GM23338 (cell line): Measurements from ENCODE around the gene ZNF709. TPM values are rescaled to one million over a fixed set of nuclear protein-coding genes. Genes with fewer than 3 reads are reported as not detected.

Experiments
- ATAC-seq: fragments of 200-7000 bp; cut with Tn5 transposase; 3 replicates; pipeline ENCODE4 v1.9.1; 2020
- DNase-seq: peaks from one replicate; pipeline ENCODE4 v3.0.0-alpha.2; 2015; ENCODE audit warnings: low spot score
- H2AFZ ChIP-seq: fragments of 200-600 bp; sonication (generic); 2 replicates; pipeline ENCODE4 v1.8.0; 2016; ENCODE audit warnings: antibody characterized with exemption, mild to moderate bottlenecking, moderate library complexity
- H3F3A ChIP-seq: fragments of 200-600 bp; sonication (generic); replicated peaks from 2 replicates; pipeline ENCODE4 v1.8.0; 2017; ENCODE audit warnings: antibody characterized with exemption, mixed run types, low read depth
- H3K27ac ChIP-seq: fragments of 200-600 bp; sonication (generic); 2 replicates; pipeline ENCODE4 v1.6.1; 2016; ENCODE audit warnings: low read depth
- H3K27me3 ChIP-seq: fragments of 200-600 bp; sonication (generic); 2 replicates; pipeline ENCODE4 v1.8.0; 2016; ENCODE audit warnings: mild to moderate bottlenecking, mixed run types, moderate library complexity; ENCODE audit not compliant: insufficient read depth
- H3K36me3 ChIP-seq: fragments of 200-600 bp; sonication (generic); 2 replicates; pipeline ENCODE4 v1.8.0; 2016; ENCODE audit warnings: mild to moderate bottlenecking; ENCODE audit not compliant: insufficient read depth
- H3K4me1 ChIP-seq: fragments of 200-600 bp; sonication (generic); 2 replicates; pipeline ENCODE4 v1.8.0; 2016; ENCODE audit warnings: mild to moderate bottlenecking, moderate library complexity; ENCODE audit not compliant: insufficient read depth
- H3K4me2 ChIP-seq: fragments of 200-600 bp; sonication (generic); 2 replicates; pipeline ENCODE4 v1.7.1; 2017; ENCODE audit warnings: mixed run types
- H3K4me3 ChIP-seq: fragments of 200-600 bp; sonication (generic); 2 replicates; pipeline ENCODE4 v1.6.1; 2016; ENCODE audit warnings: mixed run types
- H3K79me2 ChIP-seq: fragments of 200-600 bp; sonication (generic); replicated peaks from 2 replicates; pipeline ENCODE4 v1.8.0; 2017; ENCODE audit warnings: mild to moderate bottlenecking; ENCODE audit not compliant: insufficient read depth
- H3K9me2 ChIP-seq: fragments of 200-600 bp; sonication (generic); 2 replicates; pipeline ENCODE4 v1.8.0; 2017; ENCODE audit not compliant: insufficient read depth
- H4K20me1 ChIP-seq: fragments of 200-600 bp; sonication (generic); replicated peaks from 2 replicates; pipeline ENCODE4 v1.8.0; 2017; ENCODE audit warnings: mild to moderate bottlenecking; ENCODE audit not compliant: insufficient read depth
- H3K27ac Mint-ChIP-seq: 2 replicates; pipeline ENCODE4 v1.8.0; 2020; ENCODE audit warnings: inconsistent platforms, mild to moderate bottlenecking, moderate library complexity, mixed read lengths
- H3K27me3 Mint-ChIP-seq: 3 replicates; pipeline ENCODE4 v1.8.0; 2022; ENCODE audit warnings: low read depth, mild to moderate bottlenecking, moderate library complexity, mixed read lengths, inconsistent platforms; ENCODE audit not compliant: insufficient read depth, poor library complexity
- H3K36me3 Mint-ChIP-seq: 3 replicates; pipeline ENCODE4 v1.8.0; 2021; ENCODE audit warnings: low read depth, mild to moderate bottlenecking, inconsistent platforms, moderate library complexity, mixed read lengths
- H3K4me1 Mint-ChIP-seq: 3 replicates; pipeline ENCODE4 v1.8.0; 2020; ENCODE audit warnings: mild to moderate bottlenecking, inconsistent platforms, mixed read lengths
- H3K4me3 Mint-ChIP-seq: 3 replicates; pipeline ENCODE4 v1.8.0; 2021; ENCODE audit warnings: moderate library complexity, mild to moderate bottlenecking, inconsistent platforms, mixed read lengths
- H3K9me3 Mint-ChIP-seq: 3 replicates; pipeline ENCODE4 v1.8.0; 2020; ENCODE audit warnings: moderate library complexity, mild to moderate bottlenecking, inconsistent platforms, mixed read lengths
- CREB1 ChIP-seq: fragments of 250-450 bp; sonication (Bioruptor Pico); IDR thresholded peaks from 2 replicates; pipeline ENCODE4 v1.5.0; 2020; ENCODE audit warnings: low read depth, mild to moderate bottlenecking, moderate library complexity
- EZH2 ChIP-seq: fragments of 200-600 bp; sonication (generic); IDR thresholded peaks from one replicate; pipeline ENCODE4 v1.8.0; 2017; ENCODE audit warnings: antibody characterized with exemption, mild to moderate bottlenecking, low read depth; ENCODE audit not compliant: unreplicated experiment
- EZH2phosphoT487 ChIP-seq: fragments of 200-600 bp; sonication (generic); IDR thresholded peaks from one replicate; pipeline ENCODE4 v1.8.1; 2018; ENCODE audit warnings: antibody characterized with exemption; ENCODE audit not compliant: unreplicated experiment
- JUNB ChIP-seq: IDR thresholded peaks from one replicate; pipeline ENCODE4 v1.6.1; 2016; ENCODE audit warnings: antibody characterized with exemption; ENCODE audit not compliant: unreplicated experiment
- POLR2AphosphoS5 ChIP-seq: IDR thresholded peaks from 2 replicates; pipeline ENCODE4 v1.6.1; 2016; ENCODE audit warnings: antibody characterized with exemption, low read depth
- STAT1 ChIP-seq: IDR thresholded peaks from one replicate; pipeline ENCODE4 v1.6.1; 2016; ENCODE audit warnings: antibody characterized with exemption; ENCODE audit not compliant: unreplicated experiment
- ZNF114 ChIP-seq: fragments of 250-450 bp; sonication (Bioruptor Pico); IDR thresholded peaks from 2 replicates; pipeline ENCODE4 v1.5.0; 2020; ENCODE audit warnings: mild to moderate bottlenecking, moderate library complexity
- ZNF331 ChIP-seq: fragments of 250-450 bp; sonication (Bioruptor Pico); IDR thresholded peaks from 2 replicates; pipeline ENCODE4 v1.5.0; 2020; ENCODE audit warnings: low read depth, mild to moderate bottlenecking, moderate library complexity
- polyA plus RNA-seq: library from polyadenylated mRNA; unstranded; fragments of >200 nt; fragmentation: Nextera tagmentation; extraction: Ambion mirVana; gene quantifications from 2 replicates; pipeline ENCODE4 v1.2.1, GENCODE V29; 2016
- total RNA-seq: library from RNA; depleted of rRNA; stranded (reverse); fragments of >200 nt; shearing (Covaris generic); gene quantifications from 2 replicates; pipeline ENCODE4 v1.2.3, GENCODE V29; 2014
- TF ChIP-seq, protein P1 (sequence below): IDR thresholded peaks from one replicate; pipeline ENCODE4 v1.6.1; 2018; ENCODE audit warnings: antibody characterized with exemption; ENCODE audit not compliant: unreplicated experiment
- TF ChIP-seq, protein P2 (sequence below): fragments of 250-450 bp; sonication (Bioruptor Pico); IDR thresholded peaks from 2 replicates; pipeline ENCODE4 v1.5.0; 2020; ENCODE audit warnings: mild to moderate bottlenecking, moderate library complexity

ZNF709 gene
- total and polyA plus RNA-seq, 2 experiments from 2014 or later = 0.94 to 1.8 TPM

DNA sequence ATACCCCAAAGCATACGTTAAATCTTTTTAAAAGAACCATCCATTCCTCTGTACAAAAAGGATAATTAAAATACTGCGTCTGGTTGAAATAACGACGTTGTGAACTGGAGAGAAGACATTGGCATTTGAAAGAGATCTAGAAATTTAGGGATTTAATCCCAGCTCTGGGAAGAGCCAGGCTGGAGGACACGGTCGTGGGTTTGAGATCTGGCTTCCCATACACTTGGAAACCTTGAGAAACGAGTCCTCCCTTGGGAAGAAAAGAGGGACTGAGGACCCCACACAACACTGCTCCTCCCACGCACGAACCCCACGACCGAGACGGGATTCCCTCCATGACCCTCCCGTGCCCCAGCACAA is 625 bp downstream of the ZNF709 start:
- peak overlapping the region; percentile 91 for H2AFZ ChIP-seq
- peaks cover 4% of the 10 kb centered on the region; the same call in 2 of the 3 replicates for H3K9me3 Mint-ChIP-seq
- peaks cover 17% of the 10 kb centered on the region for H3K27me3 ChIP-seq
- peak; percentile 3; the same call in 2 of the 3 replicates for ATAC-seq
- DNase-seq = no peak
- H3K36me3 ChIP-seq = no peaks in the 10 kb centered on the region
- no peaks in the 10 kb centered on the region for H3F3A ChIP-seq
- H3K27ac ChIP-seq = no peak overlapping the region
- H4K20me1 ChIP-seq = peaks cover 8% of the 10 kb centered on the region; the same call in 1 of the 2 replicates
- H3K4me1 ChIP-seq = peaks cover 13% of the 10 kb centered on the region; the same call in 1 of the 2 replicates
- peak overlapping the region; percentile 83 for H3K4me2 ChIP-seq
- TF ChIP-seq POLR2AphosphoS5 (no peak), CREB1 (CRISPR knock-in tag) (no peak), ZNF114 (CRISPR knock-in tag) (no peak), JUNB (no peak), ZNF331 (CRISPR knock-in tag) (no peak), EZH2 (no peak), EZH2phosphoT487 (no peak), STAT1 (no peak)
- TF ChIP-seq, protein P1, sequence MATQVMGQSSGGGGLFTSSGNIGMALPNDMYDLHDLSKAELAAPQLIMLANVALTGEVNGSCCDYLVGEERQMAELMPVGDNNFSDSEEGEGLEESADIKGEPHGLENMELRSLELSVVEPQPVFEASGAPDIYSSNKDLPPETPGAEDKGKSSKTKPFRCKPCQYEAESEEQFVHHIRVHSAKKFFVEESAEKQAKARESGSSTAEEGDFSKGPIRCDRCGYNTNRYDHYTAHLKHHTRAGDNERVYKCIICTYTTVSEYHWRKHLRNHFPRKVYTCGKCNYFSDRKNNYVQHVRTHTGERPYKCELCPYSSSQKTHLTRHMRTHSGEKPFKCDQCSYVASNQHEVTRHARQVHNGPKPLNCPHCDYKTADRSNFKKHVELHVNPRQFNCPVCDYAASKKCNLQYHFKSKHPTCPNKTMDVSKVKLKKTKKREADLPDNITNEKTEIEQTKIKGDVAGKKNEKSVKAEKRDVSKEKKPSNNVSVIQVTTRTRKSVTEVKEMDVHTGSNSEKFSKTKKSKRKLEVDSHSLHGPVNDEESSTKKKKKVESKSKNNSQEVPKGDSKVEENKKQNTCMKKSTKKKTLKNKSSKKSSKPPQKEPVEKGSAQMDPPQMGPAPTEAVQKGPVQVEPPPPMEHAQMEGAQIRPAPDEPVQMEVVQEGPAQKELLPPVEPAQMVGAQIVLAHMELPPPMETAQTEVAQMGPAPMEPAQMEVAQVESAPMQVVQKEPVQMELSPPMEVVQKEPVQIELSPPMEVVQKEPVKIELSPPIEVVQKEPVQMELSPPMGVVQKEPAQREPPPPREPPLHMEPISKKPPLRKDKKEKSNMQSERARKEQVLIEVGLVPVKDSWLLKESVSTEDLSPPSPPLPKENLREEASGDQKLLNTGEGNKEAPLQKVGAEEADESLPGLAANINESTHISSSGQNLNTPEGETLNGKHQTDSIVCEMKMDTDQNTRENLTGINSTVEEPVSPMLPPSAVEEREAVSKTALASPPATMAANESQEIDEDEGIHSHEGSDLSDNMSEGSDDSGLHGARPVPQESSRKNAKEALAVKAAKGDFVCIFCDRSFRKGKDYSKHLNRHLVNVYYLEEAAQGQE = no peak
- TF ChIP-seq, protein P2, sequence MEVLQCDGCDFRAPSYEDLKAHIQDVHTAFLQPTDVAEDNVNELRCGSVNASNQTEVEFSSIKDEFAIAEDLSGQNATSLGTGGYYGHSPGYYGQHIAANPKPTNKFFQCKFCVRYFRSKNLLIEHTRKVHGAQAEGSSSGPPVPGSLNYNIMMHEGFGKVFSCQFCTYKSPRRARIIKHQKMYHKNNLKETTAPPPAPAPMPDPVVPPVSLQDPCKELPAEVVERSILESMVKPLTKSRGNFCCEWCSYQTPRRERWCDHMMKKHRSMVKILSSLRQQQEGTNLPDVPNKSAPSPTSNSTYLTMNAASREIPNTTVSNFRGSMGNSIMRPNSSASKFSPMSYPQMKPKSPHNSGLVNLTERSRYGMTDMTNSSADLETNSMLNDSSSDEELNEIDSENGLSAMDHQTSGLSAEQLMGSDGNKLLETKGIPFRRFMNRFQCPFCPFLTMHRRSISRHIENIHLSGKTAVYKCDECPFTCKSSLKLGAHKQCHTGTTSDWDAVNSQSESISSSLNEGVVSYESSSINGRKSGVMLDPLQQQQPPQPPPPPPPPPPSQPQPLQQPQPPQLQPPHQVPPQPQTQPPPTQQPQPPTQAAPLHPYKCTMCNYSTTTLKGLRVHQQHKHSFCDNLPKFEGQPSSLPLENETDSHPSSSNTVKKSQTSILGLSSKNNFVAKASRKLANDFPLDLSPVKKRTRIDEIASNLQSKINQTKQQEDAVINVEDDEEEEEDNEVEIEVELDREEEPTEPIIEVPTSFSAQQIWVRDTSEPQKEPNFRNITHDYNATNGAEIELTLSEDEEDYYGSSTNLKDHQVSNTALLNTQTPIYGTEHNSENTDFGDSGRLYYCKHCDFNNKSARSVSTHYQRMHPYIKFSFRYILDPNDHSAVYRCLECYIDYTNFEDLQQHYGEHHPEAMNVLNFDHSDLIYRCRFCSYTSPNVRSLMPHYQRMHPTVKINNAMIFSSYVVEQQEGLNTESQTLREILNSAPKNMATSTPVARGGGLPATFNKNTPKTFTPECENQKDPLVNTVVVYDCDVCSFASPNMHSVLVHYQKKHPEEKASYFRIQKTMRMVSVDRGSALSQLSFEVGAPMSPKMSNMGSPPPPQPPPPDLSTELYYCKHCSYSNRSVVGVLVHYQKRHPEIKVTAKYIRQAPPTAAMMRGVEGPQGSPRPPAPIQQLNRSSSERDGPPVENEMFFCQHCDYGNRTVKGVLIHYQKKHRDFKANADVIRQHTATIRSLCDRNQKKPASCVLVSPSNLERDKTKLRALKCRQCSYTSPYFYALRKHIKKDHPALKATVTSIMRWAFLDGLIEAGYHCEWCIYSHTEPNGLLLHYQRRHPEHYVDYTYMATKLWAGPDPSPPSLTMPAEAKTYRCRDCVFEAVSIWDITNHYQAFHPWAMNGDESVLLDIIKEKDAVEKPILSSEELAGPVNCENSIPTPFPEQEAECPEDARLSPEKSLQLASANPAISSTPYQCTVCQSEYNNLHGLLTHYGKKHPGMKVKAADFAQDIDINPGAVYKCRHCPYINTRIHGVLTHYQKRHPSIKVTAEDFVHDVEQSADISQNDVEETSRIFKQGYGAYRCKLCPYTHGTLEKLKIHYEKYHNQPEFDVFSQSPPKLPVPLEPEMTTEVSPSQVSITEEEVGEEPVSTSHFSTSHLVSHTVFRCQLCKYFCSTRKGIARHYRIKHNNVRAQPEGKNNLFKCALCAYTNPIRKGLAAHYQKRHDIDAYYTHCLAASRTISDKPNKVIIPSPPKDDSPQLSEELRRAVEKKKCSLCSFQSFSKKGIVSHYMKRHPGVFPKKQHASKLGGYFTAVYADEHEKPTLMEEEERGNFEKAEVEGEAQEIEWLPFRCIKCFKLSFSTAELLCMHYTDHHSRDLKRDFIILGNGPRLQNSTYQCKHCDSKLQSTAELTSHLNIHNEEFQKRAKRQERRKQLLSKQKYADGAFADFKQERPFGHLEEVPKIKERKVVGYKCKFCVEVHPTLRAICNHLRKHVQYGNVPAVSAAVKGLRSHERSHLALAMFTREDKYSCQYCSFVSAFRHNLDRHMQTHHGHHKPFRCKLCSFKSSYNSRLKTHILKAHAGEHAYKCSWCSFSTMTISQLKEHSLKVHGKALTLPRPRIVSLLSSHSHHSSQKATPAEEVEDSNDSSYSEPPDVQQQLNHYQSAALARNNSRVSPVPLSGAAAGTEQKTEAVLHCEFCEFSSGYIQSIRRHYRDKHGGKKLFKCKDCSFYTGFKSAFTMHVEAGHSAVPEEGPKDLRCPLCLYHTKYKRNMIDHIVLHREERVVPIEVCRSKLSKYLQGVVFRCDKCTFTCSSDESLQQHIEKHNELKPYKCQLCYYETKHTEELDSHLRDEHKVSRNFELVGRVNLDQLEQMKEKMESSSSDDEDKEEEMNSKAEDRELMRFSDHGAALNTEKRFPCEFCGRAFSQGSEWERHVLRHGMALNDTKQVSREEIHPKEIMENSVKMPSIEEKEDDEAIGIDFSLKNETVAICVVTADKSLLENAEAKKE (CRISPR knock-in tag) = no peak
- 0 out of 2 replicates have a peak, but pooled peaks cover 3% of the 10 kb centered on the region for H3K79me2 ChIP-seq
- H3K27me3 Mint-ChIP-seq = peaks cover 3% of the 10 kb centered on the region
- peaks cover 10% of the 10 kb centered on the region; the same call in 2 of the 3 replicates for H3K4me1 Mint-ChIP-seq
- H3K4me3 Mint-ChIP-seq = peak overlapping the region; percentile 89
- H3K9me2 ChIP-seq = no peaks in the 10 kb centered on the region
- no peaks in the 10 kb centered on the region; the same call in 2 of the 3 replicates for H3K36me3 Mint-ChIP-seq
- peak overlapping the region; percentile 58 for H3K4me3 ChIP-seq
- no peak overlapping the region for H3K27ac Mint-ChIP-seq
